Breast epithelium (tissue), 4 donors: ENCODE data around the gene RHBDF1. TPM values are rescaled to one million over a fixed set of nuclear protein-coding genes. Genes with fewer than 3 reads are reported as not detected.

Experiments
- DNase-seq, 2 donors: peaks; one replicate each; pipeline ENCODE4 v3.0.0-alpha.2; 2019; ENCODE audit warnings: low spot score in 2 of 2
- H3K27ac ChIP-seq, 2 donors: fragments of 200-600 bp; sonication (generic) in 1 of 2; one replicate each; pipeline ENCODE4 v1.5.1; 2016 to 2019; ENCODE audit warnings: mild to moderate bottlenecking in 1 of 2
- H3K27me3 ChIP-seq, 2 donors: fragments of 200-600 bp; sonication (generic) in 1 of 2; one replicate each; pipeline versions ENCODE4 v1.5.1 to v1.6.0; 2017 to 2019; ENCODE audit warnings: control low read depth in 1 of 2, mild to moderate bottlenecking in 1 of 2
- H3K36me3 ChIP-seq: fragments of 200-600 bp; one replicate; pipeline ENCODE4 v1.5.1; 2019
- H3K4me1 ChIP-seq, 2 donors: fragments of 200-600 bp; sonication (generic); one replicate each; pipeline ENCODE4 v1.5.1; 2016 to 2019; ENCODE audit warnings: control low read depth in 1 of 2
- H3K4me3 ChIP-seq, 3 donors: fragments of 200-600 bp; sonication (generic); 1 replicate in 2 of 3; 2 replicates in 1 of 3; pipeline ENCODE4 v1.5.1; 2016 to 2019; ENCODE audit warnings: mild to moderate bottlenecking in 3 of 3, moderate library complexity in 2 of 3
- H3K9me3 ChIP-seq, 2 donors: fragments of 200-600 bp; sonication (generic) in 1 of 2; one replicate each; pipeline ENCODE4 v1.5.1; 2016 to 2019; ENCODE audit warnings: control low read depth in 1 of 2
- CTCF ChIP-seq, 3 donors: fragments of 450-650 bp; IDR thresholded peaks; one replicate each; pipeline ENCODE4 v1.5.1; 2016 to 2017; ENCODE audit warnings: antibody characterized with exemption in 3 of 3, mild to moderate bottlenecking in 3 of 3, moderate library complexity in 3 of 3
- POLR2A ChIP-seq: fragments of 450-650 bp; IDR thresholded peaks from one replicate; pipeline ENCODE4 v1.6.1; 2016; ENCODE audit warnings: antibody characterized with exemption, mild to moderate bottlenecking, moderate library complexity
- POLR2AphosphoS5 ChIP-seq, 3 donors: sonication (generic); formaldehyde crosslinking; IDR thresholded peaks; one replicate each; pipeline ENCODE4 v1.6.1; 2017; ENCODE audit warnings: antibody characterized with exemption in 3 of 3
- intact Hi-C: fragments of 100-400 bp; cut with DNase I; formaldehyde crosslinking; loops from one replicate; pipeline ENCODE4 v1.15.1; 2023; ENCODE audit warnings: low total_unique reads
- total RNA-seq, 3 donors: library from RNA; depleted of rRNA; stranded (reverse); fragments of >200 nt; gene quantifications; one replicate each; pipeline ENCODE4 v1.1.0, GENCODE V29; 2016

The RHBDF1 gene
- total RNA-seq, 3 donors from 2014 or later, result 29.0 to 43.3 (median 42.6) TPM

DNA sequence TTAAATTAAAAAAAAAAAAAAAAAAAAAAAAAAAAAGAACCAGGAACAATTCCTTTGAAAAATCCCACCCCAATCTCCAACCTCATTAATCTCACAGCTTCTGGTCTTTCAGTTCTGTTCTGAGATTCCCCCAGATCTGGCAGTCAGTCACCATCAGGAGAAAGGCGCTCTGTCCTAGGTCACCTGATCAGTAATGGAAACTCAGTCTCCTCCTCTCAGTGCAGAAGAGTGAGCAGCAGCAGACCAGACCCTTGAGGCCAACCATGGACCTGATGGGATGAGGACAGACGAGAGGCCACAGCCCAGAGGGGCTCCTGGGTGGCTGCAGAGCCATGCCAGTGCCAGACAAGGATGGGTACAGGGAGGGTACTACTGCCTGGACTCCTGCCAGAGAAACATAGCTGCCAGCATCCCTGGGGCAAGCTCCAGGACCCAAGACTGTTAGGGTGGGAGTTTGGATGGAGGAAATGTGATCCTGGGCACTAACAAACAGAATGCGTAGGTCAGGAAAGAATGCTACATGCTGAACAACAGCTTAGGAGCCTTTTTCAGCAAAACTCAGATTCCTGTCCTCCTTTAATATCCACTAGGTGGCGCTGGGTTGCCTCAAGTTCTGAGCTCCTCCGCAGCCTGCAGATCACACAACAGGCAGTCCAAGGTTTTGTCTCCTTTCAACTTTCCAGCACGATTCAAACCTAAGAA is 34.3 kb upstream of the RHBDF1 start:
- H3K27me3 ChIP-seq, result no peaks in the 10 kb centered on the region
- DNase-seq, result no peak
- no peaks in the 10 kb centered on the region for H3K36me3 ChIP-seq
- intact Hi-C loops, result loop anchor here (5.0 kb wide), 1 partner anchor 256 kb away; no protein-coding TSS in a partner anchor
- H3K4me3 ChIP-seq, result no peak overlapping the region
- TF ChIP-seq POLR2AphosphoS5 (IDR thresholded peaks at IDR 0.05) (no peak), CTCF (IDR thresholded peaks at IDR 0.05) (peak; percentile 38 to 80 (median 74)), POLR2A (no peak)
- H3K4me1 ChIP-seq, result peaks cover 11 to 12% of the 10 kb centered on the region in 2 donors
- no peak overlapping the region for H3K27ac ChIP-seq
- no peaks in the 10 kb centered on the region for H3K9me3 ChIP-seq

DNA sequence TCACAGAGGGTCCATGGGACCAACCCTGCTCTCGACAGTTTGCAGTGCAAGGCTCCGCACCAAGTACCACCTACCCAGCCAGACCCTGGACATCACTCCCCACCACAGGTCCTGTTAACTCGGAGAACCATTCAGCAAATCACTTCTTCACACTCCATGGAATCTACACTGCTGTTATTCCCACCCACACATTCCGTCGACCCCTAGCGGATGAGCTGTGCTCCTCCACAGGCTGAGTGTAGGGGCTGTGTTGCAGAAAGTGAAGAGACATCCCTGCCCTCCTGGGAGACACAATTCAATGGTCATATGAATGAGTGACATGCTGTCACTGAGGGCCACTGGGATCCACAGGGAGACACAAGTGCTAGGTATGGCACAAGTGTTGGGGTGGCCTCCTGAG is 33.1 kb upstream of the RHBDF1 start:
- H3K4me3 ChIP-seq, result no peak overlapping the region
- no peaks in the 10 kb centered on the region for H3K27me3 ChIP-seq
- no peaks in the 10 kb centered on the region for H3K36me3 ChIP-seq
- no peak for TF ChIP-seq POLR2A
- no peak for DNase-seq
- no peaks in the 10 kb centered on the region for H3K9me3 ChIP-seq
- intact Hi-C loops, result loop anchor here (5.0 kb wide), 1 partner anchor 257 kb away; no protein-coding TSS in a partner anchor
- peaks cover 11 to 19% of the 10 kb centered on the region in 2 donors for H3K4me1 ChIP-seq
- H3K27ac ChIP-seq, result no peak overlapping the region

DNA sequence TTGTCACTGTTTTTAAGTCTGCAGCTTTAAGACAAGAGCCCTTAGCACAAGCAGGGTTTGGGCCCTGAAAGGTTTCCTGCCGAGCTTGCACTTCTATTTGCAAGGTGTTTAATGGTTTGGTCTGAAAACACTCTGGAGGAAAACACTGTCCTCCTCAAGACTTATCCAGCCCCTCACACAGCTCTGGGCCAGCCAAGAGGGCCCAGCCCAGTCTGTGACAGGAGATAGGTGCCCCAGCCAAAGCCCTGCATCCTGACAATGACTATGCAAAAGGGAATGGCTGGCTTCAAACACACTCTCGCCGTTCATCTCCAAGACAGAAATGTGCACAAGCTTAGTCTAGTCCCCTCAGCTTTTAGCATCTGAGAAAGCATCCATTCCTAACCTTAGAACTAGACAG is 32.5 kb upstream of the RHBDF1 start:
- H3K27me3 ChIP-seq, result no peaks in the 10 kb centered on the region
- no peaks in the 10 kb centered on the region for H3K36me3 ChIP-seq
- H3K27ac ChIP-seq, result no peak overlapping the region
- H3K4me3 ChIP-seq, result no peak overlapping the region
- H3K9me3 ChIP-seq, result no peaks in the 10 kb centered on the region
- TF ChIP-seq POLR2AphosphoS5 (IDR thresholded peaks at IDR 0.05) (no peak), POLR2A (no peak), CTCF (IDR thresholded peaks at IDR 0.05) (no peak)
- intact Hi-C loops, result loop anchor here (5.0 kb wide), 1 partner anchor 257 kb away; no protein-coding TSS in a partner anchor
- no peak for DNase-seq
- H3K4me1 ChIP-seq, result peaks cover 11 to 19% of the 10 kb centered on the region in 2 donors

DNA sequence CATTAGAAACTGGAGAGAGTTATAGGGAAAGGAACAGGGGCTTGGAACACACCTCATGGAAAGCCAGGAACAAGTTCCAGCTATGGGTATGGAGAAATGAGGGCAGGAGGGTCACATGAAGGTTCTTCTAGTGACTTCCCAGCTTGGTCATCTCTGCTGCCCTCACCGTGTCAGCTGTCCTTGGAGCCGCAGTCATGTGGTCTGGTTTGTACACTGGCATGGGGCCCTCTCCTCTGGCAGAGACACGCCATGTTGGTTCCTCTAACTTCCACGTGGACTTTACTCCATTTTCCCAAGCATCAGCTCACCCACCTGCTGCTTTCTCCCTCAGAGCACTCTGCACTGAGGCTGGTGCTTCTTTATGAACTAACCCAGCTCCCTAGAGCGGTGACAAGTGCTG is 31.9 kb upstream of the RHBDF1 start:
- no peaks in the 10 kb centered on the region for H3K27me3 ChIP-seq
- peaks cover 11 to 19% of the 10 kb centered on the region in 2 donors for H3K4me1 ChIP-seq
- H3K27ac ChIP-seq, result no peak overlapping the region
- H3K4me3 ChIP-seq, result no peak overlapping the region
- no peak for DNase-seq
- no peaks in the 10 kb centered on the region for H3K36me3 ChIP-seq
- intact Hi-C loops, result no loop called here
- no peak for TF ChIP-seq POLR2AphosphoS5 (IDR thresholded peaks at IDR 0.05)
- no peak for TF ChIP-seq POLR2A
- no peak for TF ChIP-seq CTCF (IDR thresholded peaks at IDR 0.05)
- no peaks in the 10 kb centered on the region for H3K9me3 ChIP-seq

GRCh38 chr16:102060-102855 is 29.8 kb upstream of the RHBDF1 start:
- Histone ChIP-seq H3K27me3 (no peaks in the 10 kb centered on the region), H3K4me1 (peaks cover 11 to 19% of the 10 kb centered on the region in 2 donors), H3K4me3 (peak overlapping the region in 1 of 3 donors; percentile 22), H3K36me3 (no peaks in the 10 kb centered on the region), H3K27ac (peak overlapping the region; percentile 65 to 82), H3K9me3 (no peaks in the 10 kb centered on the region)
- intact Hi-C loops, result no loop called here
- peak in 1 of 2 donors; percentile 71 for DNase-seq
- TF ChIP-seq POLR2AphosphoS5 (IDR thresholded peaks at IDR 0.05) (peak in 1 of 3 donors; percentile 12), CTCF (IDR thresholded peaks at IDR 0.05) (no peak), POLR2A (no peak)
